ENCODE measurements around the gene CHD5.

CHD5 gene

DNA sequence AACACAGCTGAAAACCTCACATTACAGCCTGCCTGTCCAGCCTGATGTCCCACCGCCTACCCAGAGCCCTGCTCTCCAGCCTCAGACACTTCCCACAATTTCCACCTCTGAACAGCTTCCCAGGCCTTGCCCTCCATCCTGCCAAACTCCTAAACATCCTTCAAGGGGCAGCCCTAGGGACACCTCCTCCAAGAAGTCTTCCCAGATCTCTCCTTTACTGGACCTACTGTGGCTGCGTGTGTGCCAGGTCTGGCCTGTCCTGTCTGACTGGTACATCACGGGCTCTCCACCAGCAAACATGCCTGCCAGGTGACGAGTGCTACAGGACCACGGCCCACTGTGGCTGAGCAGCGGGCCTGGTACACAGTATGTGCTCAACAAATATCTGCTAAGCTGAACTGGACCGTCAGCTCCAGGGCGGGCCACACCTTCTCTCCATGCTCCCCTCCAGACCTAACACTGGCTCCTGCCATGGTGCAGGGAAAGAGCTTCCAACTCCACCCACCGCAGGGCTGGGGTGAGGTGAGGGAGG lies 28.8 kb downstream of the CHD5 start:
- DNase-seq: no peak

DNA sequence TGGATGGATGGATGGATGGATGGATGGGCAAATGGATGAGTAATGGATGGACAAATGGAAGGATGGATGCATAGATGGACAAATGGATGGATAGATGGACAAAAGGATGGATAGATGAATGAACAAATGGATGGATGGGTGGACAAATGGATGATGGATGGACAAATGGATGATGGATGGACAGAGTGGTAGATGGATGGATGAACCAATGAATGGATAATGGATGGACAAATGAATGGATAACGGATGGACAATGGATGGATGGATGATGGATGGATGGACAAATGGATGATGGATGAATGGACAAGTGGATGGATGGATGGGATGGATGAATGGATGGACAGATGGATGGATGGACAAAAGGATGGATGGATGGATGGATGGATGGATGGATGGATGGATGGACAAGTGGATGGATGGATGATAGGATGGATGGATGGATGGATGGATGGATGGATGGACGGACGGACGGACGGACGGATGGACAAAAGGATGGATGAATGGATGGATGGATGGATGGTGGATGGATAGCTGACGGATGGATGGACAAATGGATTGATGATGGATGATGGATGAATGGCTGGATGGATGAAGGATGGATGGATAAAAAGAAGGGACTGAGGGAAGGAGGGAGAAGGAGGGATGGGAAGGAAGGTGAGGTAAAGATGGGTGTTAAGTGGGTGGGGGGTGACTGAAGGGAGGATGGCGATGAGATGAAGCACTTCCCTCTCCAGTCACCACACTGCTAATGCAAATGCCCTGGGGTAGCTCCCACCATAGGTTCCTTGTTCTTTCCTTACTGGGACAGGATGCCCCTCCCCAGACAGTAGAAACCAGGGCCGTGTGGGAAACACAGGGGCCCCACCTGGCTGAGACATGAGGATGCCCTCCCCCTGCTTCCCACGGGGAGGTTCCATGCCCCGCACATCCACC lies 29.8 kb downstream of the CHD5 start:
- DNase-seq: no peak

DNA sequence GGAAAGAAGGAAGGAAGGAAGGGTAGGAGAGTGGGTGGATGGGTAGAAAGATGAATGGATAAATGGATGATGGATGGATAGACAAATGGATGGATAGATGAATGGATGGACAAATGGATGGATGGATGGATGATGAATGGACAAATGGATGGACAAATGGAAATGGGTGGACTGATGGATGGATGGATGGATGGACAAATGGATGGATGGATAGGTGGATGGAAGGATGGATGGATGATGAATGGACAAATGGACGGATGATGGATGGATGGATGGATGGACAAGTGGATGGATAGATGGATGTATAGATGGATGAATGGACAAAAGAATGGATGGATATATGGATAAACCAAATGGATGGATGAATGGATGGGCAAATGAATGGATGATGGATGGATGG lies 30.5 kb downstream of the CHD5 start:
- DNase-seq: no peak

DNA sequence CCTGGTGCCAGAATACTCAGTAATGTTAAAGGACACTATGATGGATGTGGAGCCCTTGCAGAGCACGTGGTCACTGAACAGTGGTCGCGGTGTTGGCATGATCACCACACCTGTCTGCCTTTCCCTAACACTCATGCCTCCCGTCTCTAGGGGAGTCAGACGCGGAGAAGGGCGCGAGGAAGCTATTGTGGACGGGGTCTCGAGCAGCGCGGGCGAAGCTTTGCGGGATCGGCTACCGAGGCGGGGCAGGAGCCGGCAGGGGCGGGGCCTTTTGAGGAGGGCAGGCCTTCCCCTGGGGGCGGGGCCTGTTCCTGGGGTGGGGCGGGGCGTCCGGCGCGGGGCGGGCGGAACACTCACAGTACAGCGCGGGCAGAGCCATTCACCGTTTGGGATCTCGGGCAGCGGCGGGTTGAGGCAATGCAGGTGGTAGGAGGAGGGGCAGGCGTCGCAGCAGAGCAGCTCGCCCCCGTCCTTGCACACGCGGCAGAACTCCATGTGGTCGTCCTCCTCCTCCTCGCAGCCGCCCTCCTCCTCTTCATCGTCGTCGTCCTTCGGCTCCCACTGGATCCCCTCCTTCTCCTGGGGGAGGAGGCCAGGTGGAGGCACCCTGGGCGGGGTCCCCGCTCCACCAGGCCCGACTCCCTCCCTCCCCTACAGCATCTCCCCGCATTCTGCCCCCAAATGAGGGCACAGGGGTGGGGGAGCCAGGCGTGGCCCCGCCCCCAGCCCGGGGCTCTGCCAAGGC lies 31.5 kb downstream of the CHD5 start:
- peak; percentile 65 for DNase-seq

DNA sequence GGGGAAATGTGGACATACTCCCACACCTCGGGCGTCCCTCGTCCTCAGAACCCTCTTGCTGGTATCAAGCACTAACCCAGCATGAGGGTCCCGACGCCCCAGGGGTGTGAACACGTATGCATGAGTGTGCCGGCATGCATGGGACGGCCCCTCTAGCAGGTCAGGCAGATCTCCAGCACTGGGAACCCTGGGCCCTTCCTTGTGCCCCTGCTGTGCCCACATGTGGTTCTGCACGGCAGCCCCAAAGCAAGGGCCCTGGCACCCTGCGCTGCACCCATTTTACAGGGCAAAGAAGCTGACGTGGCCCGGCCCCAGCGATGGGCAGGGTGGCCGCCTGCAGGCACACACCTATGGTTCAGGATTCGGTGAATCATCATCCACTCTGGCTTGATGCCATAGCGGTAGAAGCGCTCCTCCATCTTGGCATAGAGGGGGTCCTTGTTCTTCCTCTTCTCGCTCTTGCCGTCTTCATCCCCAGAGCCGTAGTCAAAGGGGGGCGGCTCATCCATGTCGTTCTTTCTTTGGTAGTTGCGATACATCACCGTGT lies 34.2 kb downstream of the CHD5 start:
- DNase-seq: no peak

DNA sequence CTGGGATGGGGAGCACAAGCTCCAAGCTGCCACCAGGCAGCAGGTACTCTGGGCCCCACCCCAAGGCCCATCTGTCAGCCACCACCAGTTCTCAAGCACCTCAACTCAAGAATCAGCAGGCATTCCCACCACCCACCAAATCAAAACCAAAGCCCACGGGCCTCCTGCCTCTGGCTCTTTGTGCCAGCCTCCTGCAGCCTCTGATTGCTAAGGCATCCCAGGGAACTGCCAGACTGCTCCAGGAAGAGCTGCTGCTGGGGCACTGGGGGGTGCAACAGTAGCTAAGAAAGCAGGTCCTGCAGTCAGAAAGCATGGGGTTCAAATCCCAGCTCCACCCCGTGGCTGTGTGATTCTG lies 34.7 kb downstream of the CHD5 start:
- no peak for DNase-seq

DNA sequence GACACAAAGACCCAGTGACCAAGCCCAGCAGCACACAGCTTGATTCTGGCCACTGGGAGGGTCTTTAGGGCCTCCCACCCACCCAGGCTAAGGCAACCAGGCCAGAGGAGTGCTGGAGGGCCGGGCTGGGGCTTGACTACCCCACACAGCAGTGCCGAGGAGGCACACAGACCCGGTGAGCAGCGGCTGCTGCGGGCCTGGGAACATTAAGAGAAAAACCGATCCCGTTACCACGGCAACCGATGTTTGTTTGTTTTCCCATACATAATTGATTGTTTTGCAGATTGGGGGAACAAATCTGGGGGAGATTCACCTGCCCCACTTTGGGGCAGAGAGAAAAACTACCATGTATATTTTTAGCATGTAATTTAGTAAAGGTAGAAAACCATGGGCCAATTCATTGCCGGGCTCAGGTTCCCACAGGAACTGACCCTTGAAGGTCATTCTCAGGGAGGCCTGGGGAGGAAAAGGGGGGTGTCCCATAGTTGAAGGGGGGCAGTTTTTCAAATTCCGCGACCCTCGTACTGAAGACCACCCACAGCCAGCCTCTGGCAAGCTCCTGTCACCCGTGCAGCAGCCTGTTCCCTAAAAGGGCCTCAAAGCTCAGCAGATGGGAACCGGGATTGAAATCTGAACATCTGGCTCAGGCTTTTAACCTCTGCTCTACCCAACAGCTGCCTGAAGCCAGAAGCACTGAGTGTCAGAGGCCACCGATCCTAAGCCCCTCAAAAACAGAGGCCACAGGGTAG lies 35.3 kb downstream of the CHD5 start:
- DNase-seq: no peak

DNA sequence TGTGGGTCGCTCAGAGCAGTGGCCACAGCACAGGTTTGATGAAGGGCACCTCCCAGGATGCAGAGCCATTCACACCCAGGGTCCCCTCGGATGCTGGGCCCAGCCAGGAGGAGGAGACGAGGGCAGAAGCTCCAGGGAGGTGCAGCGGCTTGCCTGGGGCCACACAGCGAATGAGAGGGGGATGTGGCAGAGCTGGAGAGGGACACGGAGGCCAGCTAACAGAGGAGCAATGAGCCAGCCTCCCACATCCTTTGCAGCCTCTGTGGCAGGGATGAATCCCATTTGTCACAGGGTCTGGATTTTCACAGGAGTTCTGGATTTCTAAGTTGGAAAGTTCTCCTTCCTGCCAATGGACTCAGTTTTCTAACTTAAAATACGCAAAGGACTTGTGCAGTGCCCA lies 35.9 kb downstream of the CHD5 start:
- no peak for DNase-seq

DNA sequence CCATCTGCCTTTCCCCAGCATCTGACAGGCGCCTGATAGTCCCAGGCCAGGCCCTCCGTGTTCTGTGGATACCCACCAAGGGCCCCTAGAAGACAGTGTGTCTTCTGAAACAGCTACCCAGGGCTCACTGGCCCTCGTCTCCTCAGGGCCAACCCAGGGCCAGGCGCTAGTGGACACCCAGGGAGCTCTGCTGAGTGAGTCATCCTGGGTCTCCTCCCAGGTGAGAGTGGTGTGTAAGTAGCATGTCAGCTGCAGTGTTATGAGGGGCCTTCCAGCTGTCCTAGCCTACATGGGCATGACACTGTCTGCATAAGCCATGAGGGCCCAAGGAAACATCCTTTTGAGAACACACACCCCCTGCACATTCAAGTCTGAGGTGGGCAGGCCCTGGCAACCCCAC lies 36.7 kb downstream of the CHD5 start:
- DNase-seq: no peak

DNA sequence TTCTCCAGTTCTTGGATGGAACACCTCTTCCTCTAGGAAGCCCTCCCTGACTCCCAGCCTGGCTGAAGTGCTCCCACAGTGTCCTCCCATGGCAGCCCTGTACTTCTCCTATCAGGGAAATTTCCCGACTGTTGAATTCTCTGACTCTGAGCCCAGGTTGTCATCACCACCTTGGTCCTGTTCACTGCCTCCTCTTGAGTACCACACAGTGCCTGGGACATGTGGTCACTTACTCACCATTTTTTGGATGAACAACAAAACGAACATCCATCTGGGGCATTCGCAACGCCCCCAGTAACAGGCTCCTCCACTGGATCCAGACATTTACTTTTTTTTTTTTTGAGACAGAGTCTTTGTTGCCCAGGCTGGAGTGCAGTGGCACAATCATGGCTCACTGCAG lies 37.4 kb downstream of the CHD5 start:
- DNase-seq: no peak

DNA sequence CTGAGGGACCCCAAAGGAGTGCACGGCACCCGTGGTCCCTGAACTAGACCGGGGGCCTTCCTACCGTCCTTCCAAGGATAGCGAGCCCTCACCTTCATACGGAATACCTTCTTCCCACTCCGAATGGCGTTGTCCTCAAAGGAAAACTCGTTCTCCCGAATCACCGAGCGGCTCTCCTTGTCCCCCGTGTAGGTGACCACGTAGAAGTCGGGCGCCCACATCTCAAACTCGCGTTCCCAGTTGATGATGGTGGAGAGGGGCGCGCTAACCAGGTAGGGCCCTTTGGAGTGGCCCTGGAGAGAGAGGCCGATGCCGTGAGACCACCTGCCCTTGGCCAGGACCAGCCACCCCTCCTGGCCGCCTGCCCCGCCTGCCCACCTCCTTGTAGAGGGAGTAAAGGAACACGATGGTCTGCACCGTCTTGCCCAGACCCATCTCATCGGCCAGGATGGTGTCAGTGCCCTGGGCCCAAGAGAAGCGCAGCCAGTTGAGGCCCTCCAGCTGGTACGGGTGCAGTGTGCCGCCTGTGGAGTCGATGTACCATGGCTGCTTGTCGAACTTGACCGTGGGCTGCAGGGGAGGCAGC lies 38.0 kb downstream of the CHD5 start:
- DNase-seq: no peak

DNA sequence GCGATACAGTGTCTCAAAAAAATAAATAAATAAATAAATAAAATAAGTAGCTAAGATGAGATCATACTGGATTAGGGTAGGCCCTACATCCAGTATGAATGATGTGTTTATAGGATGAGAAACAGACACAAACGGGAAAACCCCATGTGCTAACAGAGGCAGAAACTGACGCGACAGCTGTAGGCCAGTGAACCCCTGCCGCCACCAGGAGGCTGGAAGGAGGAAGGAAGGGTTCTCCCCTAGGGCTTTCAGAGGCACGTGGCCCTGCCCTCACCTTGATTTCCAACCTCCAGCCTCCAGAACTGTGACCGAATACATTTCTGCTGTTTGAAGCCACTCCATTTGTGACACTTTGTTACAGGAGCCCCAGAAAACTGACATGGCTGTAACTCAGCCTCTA lies 38.5 kb downstream of the CHD5 start:
- DNase-seq: no peak

DNA sequence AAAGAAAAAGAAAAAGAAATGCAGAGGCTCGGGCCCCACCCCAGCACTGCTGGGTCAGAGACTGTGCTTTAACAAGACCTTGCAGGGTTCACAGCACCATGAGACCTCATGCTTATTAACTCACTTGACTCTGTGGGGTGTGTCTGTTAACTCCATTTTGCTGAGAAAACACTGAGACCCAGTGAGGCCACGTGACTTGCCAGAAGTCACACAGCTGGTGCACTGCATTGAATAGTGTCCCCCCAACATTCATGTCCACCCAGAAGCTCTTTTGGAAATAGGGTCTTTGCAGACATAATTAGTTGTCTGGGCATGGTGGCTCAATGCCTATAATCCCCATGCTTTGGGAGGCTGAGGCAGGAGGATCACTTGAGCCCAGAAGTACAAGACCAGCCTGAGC lies 39.7 kb downstream of the CHD5 start:
- no peak for DNase-seq

DNA sequence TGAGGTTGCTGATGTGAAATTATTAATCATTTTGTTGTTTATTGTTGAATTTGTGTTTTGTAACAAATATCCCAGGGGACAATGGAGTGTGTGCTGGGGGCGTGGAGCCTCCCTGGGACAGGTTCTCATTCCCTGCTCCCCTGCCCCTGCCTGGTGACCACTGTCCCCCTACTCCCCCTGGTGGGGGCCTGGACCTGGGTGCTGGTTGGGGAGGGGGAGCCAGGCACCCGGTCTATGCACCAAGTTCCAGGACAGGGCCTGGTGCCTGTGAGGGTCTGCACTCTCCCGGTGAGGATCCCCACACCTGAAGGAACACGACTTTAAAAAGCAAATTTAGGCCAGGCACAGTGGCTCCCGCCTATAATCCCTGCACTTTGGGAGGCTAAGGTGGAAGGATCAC lies 42.4 kb downstream of the CHD5 start:
- DNase-seq: no peak

DNA sequence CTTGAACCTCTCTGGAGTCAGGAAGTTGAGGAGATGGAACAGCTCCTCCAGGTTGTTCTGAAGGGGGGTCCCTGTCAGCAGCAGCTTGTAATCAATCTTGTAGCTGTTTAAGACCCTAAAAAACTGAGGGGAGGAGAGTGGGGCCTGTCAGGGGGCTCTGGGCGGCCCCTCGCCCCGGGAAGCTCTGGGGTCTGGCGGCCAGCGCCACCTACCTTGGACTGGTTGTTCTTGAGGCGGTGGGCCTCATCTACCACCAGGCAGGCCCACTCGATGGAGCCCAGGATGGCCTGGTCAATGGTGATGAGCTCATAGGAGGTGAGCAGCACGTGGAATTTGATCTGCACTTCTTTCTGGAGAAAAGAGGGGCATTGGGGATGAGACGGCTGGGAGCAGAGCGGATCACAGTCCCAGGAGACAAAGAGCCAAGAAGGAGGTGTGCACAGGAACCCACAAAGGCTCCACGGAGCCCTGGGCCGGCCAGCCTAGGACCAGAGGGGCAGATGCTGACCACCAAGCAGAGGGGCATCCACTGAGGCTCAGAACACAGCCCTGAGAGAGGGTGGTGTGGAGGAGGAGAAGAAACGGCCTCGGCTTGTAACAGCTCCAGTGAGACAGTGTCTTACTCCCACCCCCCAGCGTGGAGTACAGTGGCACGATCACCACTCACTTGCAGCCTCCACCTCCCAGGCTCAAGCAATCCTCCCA lies 43.5 kb downstream of the CHD5 start:
- DNase-seq: no peak

DNA sequence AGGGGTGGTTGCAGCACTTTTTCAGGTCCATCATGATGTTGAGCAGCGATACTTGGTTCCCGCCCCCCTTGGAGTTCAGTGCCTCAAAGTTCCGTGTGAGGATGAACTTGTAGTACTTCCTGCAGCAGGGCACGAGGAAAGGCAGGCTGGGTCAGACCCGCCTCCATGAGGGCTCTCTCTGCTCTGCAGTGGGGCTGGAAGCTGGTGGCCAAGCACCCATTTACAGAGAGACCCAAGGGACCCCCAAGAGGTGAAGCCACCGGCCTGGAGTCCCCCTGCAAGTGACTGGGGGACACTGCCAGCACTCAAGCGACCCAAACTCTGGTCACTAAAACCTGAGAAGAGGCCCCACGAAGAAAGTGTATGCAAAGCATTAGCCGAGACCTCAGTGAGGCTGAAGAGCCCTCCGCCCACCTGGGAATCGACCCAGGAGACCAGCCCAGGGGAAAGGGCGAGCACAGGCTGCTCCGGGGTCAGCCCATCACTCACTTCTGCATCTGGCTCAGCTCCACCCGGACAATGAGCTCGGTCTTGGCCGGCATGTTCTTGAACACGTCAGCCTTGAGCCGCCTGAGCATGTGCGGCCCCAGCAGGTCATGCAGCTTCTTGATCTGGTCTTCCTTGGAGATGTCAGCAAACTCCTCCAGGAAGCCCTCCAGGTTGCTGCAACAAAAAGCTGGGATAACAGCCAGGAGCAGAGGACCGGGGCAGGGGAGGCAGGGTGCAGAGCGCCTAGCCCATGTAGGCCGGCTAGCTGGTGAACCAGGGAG lies 45.2 kb downstream of the CHD5 start:
- no peak for DNase-seq

DNA sequence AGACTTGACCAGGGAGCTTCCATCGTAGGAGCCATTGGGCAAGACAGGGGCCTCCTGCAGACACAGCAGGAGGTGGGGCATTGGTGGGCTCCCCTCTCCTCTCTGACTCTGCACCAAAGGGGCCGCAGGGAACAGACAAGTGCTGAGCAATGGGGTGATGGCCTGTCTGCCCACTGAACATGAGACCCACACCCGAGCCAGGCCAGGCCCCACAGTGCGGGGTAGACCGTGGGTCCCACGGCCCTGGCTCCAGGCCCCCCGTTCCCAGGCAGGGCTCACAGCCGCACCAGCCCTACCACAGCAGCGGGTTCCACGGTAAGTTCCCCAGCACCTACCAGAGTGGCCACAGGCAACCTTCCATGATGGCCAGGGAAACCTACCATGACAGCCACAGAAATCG lies 45.9 kb downstream of the CHD5 start:
- no peak for DNase-seq

DNA sequence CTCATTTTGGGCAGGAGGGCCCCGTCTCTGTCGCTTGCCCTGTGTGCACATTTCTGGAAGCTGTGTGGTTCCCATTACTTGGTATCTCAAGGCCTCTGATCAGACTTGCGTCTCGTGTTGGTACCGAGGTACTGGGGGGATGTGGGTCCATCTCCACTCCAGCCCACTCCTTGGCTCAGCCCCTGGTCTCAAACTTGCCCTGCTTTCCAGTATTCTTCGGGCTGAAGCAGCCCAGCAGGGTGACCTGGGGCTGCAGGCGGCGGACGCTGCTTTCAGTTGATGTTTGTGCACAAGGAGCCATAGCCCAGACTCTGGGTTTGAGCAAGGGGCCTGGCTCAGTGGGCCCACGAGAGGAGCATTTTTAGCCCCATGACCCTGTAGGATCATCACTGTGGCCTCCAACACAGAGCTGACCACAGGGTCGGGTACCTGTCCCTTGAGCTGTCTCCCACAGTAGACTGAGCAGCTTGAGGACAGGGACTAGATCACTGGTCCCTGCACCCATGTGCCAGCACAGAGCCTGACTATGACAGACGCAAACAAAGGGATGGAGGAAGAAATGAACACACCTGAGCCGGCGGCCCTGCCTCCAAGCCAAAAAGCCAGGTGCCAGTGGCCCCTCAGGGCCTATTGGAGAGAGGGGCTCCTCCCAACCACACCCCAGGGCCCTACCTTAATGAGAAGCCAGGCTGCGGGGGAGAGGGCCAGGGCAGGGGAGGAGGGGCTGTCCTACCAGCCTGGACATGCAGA lies 46.8 kb downstream of the CHD5 start:
- no peak for DNase-seq

DNA sequence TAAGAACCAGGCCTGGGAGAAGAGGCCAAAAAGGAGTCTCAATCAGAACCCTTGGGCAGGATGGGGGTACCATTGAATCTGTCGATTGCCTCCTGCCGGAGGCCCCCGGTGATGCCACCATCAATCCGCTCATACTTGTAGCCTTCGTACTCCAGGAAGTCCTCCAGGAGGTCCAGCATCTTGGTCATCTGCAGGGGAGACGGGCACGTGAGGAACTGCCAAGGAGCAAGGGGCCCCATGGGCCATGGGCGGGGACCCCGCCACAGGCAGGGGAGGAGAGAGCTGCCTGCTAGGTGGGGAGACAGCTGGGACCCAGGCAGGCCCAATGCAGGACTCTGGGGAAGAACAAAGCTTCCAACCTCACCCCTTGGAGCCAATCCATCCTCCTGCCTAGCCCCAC lies 48.6 kb downstream of the CHD5 start:
- no peak for DNase-seq

DNA sequence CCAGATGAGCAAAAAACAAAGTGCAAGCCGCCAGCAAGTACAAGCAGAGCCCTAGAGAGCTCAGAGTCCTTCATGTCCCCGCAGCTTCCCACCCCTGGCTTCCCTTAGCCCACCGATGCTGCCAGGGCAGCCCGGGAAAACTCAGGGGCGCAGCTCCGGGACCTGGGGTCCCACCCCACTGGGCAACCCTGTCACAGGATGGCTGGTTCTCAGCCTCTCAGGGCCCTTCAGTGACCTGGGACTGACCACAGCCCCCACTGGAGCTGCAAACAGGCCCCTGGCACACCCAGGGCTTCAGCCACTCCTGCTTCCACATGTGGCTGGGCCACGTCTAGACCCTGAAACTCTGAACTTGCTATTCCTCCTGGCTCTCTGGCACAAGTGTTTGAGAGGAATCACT lies 49.5 kb downstream of the CHD5 start:
- DNase-seq: no peak

All from effector CD8-positive, alpha-beta T cell (primary cell).